Dermis lymphatic vessel endothelial cell (primary cell): ENCODE results near the gene OOSP4B. TPM values are rescaled to one million over a fixed set of nuclear protein-coding genes. Genes with fewer than 3 reads are reported as not detected.

ENCODE experiments used
- total RNA-seq: library from RNA; depleted of rRNA; stranded (reverse); fragments of >200 nt; gene quantifications from 2 replicates; pipeline ENCODE4 v1.2.1, GENCODE V29; 2014

The OOSP4B gene
- total RNA-seq, result not detected in 2 replicates

DNA sequence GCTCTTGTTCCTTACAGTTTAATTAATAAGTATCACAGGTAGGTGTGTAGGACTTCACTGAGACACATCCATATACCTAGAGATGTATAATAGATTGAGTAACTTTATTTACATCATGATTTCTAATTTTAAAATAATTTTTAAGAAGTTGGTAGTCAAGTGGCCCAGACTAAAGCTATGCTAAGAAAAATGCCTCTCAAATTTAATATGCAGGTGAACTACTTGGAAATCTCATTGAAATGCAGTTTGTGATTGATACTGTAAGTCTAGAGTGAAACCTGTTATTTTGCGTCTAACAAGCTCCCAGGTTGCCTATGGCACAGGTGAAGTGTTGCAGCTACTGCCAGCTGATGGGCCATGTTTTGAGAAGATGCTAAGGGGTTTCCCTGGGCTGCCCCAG, at the start of gene OOSP4B:
Gene OOSP4B, plus strand, starts transcription at position 301 of the 400 bp plus-strand sequence.

DNA sequence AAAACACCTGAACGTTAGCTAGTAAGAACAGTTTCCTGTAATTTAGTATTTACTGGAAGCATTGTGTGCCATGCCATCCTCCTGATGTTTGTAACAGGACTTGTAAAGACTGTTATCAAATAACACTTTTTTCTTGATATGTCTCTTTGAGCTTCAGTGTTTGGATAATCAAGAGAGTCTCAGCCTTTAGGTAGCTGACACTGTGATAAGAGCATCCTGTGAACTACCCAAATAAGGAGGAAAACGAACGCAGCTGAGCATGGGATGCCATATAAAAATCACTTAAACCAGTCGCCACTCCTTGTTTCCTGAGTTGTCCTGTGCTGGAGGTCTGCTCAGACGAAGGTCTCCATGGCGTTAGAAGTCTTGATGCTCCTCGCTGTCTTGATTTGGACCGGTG, 23.1 kb downstream of the OOSP4B start, which contains the start of gene OOSP2:
Gene OOSP2, plus strand, starts transcription at position 301 of the 400 bp plus-strand sequence. Its CDS starts 51 bp downstream, at position 352.

DNA sequence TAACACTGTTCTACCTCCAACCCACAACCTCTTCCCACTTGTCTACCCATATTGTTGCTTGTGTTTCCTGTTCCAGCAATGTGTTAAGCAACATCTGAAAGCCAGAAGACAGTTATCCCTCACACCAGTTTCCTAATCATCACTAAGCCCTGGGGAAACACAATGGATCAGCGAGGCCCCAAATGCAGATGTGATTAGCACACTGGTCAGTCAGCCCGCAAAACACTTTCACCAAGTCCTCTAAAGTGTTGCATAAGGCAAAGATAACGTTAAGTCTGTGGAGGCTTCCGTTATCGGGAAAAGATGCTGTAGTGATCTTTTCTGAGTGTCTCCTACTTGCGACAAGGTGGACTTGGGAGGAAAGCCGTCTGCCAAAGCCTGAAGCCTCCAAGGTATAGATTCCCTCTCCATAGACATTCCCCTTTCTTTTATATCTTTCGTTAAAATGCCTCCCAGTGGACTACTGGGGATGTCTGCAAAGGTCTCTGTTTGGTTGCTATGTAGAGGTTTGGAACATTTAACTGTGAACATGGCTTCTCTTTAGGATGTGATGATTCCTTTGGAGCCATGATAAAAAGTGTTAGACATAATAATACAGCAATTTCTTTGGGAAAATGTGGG, 39.5 kb downstream of the OOSP4B start, which contains the start of gene MS4A3:
Gene MS4A3, plus strand, starts transcription at position 317 of the 621 bp plus-strand sequence. CDS start 4,496 bp downstream, outside the sequence.

Other genes with a start within 250 kb of the OOSP4B start
- gene MRPL16, start 206.4 kb upstream of the OOSP4B start, total RNA-seq, result 28.2 and 28.4 TPM in 2 replicates
- gene CBLIF, start 171.7 kb upstream of the OOSP4B start, total RNA-seq, result not detected in 2 replicates
- gene TCN1, start 150.7 kb upstream of the OOSP4B start, total RNA-seq, result under 0.01 TPM in 1 of 2 replicates, not detected in the other
- gene OOSP3, start 138.4 kb upstream of the OOSP4B start, total RNA-seq, result not detected in 2 replicates
- gene OOSP1, start 78.7 kb upstream of the OOSP4B start, total RNA-seq, result 0.11 TPM in 1 of 2 replicates, not detected in the other
- gene OOSP4A, start 53.1 kb upstream of the OOSP4B start, total RNA-seq, result not detected in 2 replicates
- not detected in 2 replicates for gene OOSP2, start 23.2 kb downstream of the OOSP4B start, total RNA-seq
- gene MS4A3, start 39.5 kb downstream of the OOSP4B start, total RNA-seq, result not detected in 2 replicates
- gene MS4A2, start 71.5 kb downstream of the OOSP4B start, total RNA-seq, result not detected in 2 replicates
- gene MS4A6A, start 165.9 kb downstream of the OOSP4B start, total RNA-seq, result not detected in 2 replicates
- not detected in 2 replicates for gene MS4A4E, start 226.0 kb downstream of the OOSP4B start, total RNA-seq